ENCODE data around the gene GASK1A.

GASK1A gene

DNA sequence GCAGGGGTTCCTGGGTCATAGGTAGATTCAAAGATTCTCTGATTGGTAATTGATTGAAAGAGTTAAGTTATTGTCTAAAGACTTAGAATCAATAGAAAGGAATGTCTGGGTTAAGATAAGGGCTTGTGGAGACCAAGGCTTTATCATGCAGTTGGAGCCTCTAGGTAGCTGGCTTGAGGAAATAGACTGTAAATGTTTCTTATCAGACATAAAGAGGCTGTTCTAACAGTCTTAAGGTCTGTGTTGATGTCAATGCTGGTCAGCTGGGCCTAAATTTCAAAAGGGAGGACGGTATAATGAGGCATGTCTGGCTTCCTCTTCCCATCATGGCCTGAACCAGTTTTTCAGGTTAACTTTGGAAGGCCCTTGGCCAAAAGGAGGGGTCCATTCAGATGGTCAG is 48.9 kb downstream of the GASK1A start:
- Histone ChIP-seq H3K9ac (ENCODE audit: low read length) (no peak overlapping the region), H3K27ac (ENCODE audit: low read length, poor library complexity, severe bottlenecking) (no peak overlapping the region), H2BK120ac (ENCODE audit: low read depth, low read length) (no peak overlapping the region), H3K18ac (ENCODE audit: low read depth in 1 of 2, low read length in 2 of 2) (no peak overlapping the region), H2BK5ac (ENCODE audit: low read depth, low read length, poor library complexity, severe bottlenecking) (no peak overlapping the region), H3K4me2 (ENCODE audit: low read length, poor library complexity, severe bottlenecking) (no peak overlapping the region), H4K91ac (ENCODE audit: low read length) (no peak overlapping the region), H2AFZ (ENCODE audit: low read depth, low read length) (no peak overlapping the region), H3K79me1 (replicated peaks; ENCODE audit: low read length, poor library complexity, severe bottlenecking) (no peaks in the 10 kb centered on the region), H3K27me3 (ENCODE audit: control insufficient read depth in 1 of 2, insufficient read depth in 1 of 2, low read length in 2 of 2) (peaks cover 0 to 25% of the 10 kb centered on the region in 2 experiments), H3K9me3 (ENCODE audit: control insufficient read depth, low read length) (no peaks in the 10 kb centered on the region), H4K8ac (ENCODE audit: low read length) (no peak overlapping the region), H2BK12ac (ENCODE audit: low read length in 2 of 2) (no peak overlapping the region), H2AK5ac (ENCODE audit: low read length, severe bottlenecking) (no peak overlapping the region), H3K23ac (ENCODE audit: low read length in 2 of 2) (no peak overlapping the region), H3K4me1 (ENCODE audit: control insufficient read depth, insufficient read depth, low read depth, low read length) (no peaks in the 10 kb centered on the region), H3K4me3 (ENCODE audit: insufficient read depth in 1 of 2, low read depth in 1 of 2, low read length in 2 of 2) (no peak overlapping the region), H2BK15ac (ENCODE audit: low read depth, poor library complexity, severe bottlenecking) (no peak overlapping the region), H3K14ac (ENCODE audit: low read length in 2 of 2) (no peak overlapping the region), H3K4ac (ENCODE audit: low read depth in 1 of 2, low read length in 2 of 2) (no peak overlapping the region), H3K36me3 (ENCODE audit: control insufficient read depth in 1 of 2, insufficient read depth in 2 of 2, low read depth in 1 of 2, low read length in 2 of 2) (no peaks in the 10 kb centered on the region)
- no peak for DNase-seq
- WGBS, result 14% methylated on average over 1 of the region's 1 CpG

- no peaks in the 10 kb centered on the region for H3K36me3 ChIP-seq (ENCODE audit: control insufficient read depth in 1 of 2, insufficient read depth in 2 of 2, low read depth in 1 of 2, low read length in 2 of 2)
- no peak overlapping the region for H2AK5ac ChIP-seq (ENCODE audit: low read length, severe bottlenecking)
- no peak overlapping the region for H2BK12ac ChIP-seq (ENCODE audit: low read length in 2 of 2)
- H3K4me3 ChIP-seq (ENCODE audit: insufficient read depth in 1 of 2, low read depth in 1 of 2, low read length in 2 of 2), result no peak overlapping the region
- WGBS, result 77% methylated on average over 5 of the region's 6 CpGs
- H3K4me1 ChIP-seq (ENCODE audit: control insufficient read depth, insufficient read depth, low read depth, low read length), result no peaks in the 10 kb centered on the region
- no peak overlapping the region for H2AFZ ChIP-seq (ENCODE audit: low read depth, low read length)
- no peak overlapping the region for H3K4ac ChIP-seq (ENCODE audit: low read depth in 1 of 2, low read length in 2 of 2)
- H2BK120ac ChIP-seq (ENCODE audit: low read depth, low read length), result no peak overlapping the region
- DNase-seq, result no peak
- H3K18ac ChIP-seq (ENCODE audit: low read depth in 1 of 2, low read length in 2 of 2), result no peak overlapping the region
- no peak overlapping the region for H4K91ac ChIP-seq (ENCODE audit: low read length)
- no peak overlapping the region for H3K14ac ChIP-seq (ENCODE audit: low read length in 2 of 2)
- H3K9ac ChIP-seq (ENCODE audit: low read length), result no peak overlapping the region
- H3K9me3 ChIP-seq (ENCODE audit: control insufficient read depth, low read length), result no peaks in the 10 kb centered on the region
- H3K4me2 ChIP-seq (ENCODE audit: low read length, poor library complexity, severe bottlenecking), result no peak overlapping the region
- H3K23ac ChIP-seq (ENCODE audit: low read length in 2 of 2), result no peak overlapping the region
- H2BK15ac ChIP-seq (ENCODE audit: low read depth, poor library complexity, severe bottlenecking), result no peak overlapping the region
- H3K79me1 ChIP-seq (replicated peaks; ENCODE audit: low read length, poor library complexity, severe bottlenecking), result no peaks in the 10 kb centered on the region
- no peak overlapping the region for H2BK5ac ChIP-seq (ENCODE audit: low read depth, low read length, poor library complexity, severe bottlenecking)
- no peak overlapping the region for H3K27ac ChIP-seq (ENCODE audit: low read length, poor library complexity, severe bottlenecking)
- peaks cover 0 to 23% of the 10 kb centered on the region in 2 experiments for H3K27me3 ChIP-seq (ENCODE audit: control insufficient read depth in 1 of 2, insufficient read depth in 1 of 2, low read length in 2 of 2)
- H4K8ac ChIP-seq (ENCODE audit: low read length), result no peak overlapping the region
These were observed 49.8 kb downstream of the GASK1A start for GRCh38 chr3:43028678-43029490.

GRCh38 chr3:43030162-43030935 is 51.2 kb downstream of the GASK1A start:
- H2BK15ac ChIP-seq (ENCODE audit: low read depth, poor library complexity, severe bottlenecking), result no peak overlapping the region
- DNase-seq, result no peak
- peaks cover 0 to 8% of the 10 kb centered on the region in 2 experiments for H3K27me3 ChIP-seq (ENCODE audit: control insufficient read depth in 1 of 2, insufficient read depth in 1 of 2, low read length in 2 of 2)
- WGBS, result 82% methylated on average over 14 of the region's 15 CpGs
- H3K4ac ChIP-seq (ENCODE audit: low read depth in 1 of 2, low read length in 2 of 2), result no peak overlapping the region
- no peak overlapping the region for H3K4me2 ChIP-seq (ENCODE audit: low read length, poor library complexity, severe bottlenecking)
- H3K4me3 ChIP-seq (ENCODE audit: insufficient read depth in 1 of 2, low read depth in 1 of 2, low read length in 2 of 2), result no peak overlapping the region
- no peaks in the 10 kb centered on the region for H3K4me1 ChIP-seq (ENCODE audit: control insufficient read depth, insufficient read depth, low read depth, low read length)
- no peaks in the 10 kb centered on the region for H3K36me3 ChIP-seq (ENCODE audit: control insufficient read depth in 1 of 2, insufficient read depth in 2 of 2, low read depth in 1 of 2, low read length in 2 of 2)
- H4K8ac ChIP-seq (ENCODE audit: low read length), result no peak overlapping the region
- H2BK5ac ChIP-seq (ENCODE audit: low read depth, low read length, poor library complexity, severe bottlenecking), result no peak overlapping the region
- no peak overlapping the region for H2AK5ac ChIP-seq (ENCODE audit: low read length, severe bottlenecking)
- no peak overlapping the region for H4K91ac ChIP-seq (ENCODE audit: low read length)
- H3K14ac ChIP-seq (ENCODE audit: low read length in 2 of 2), result no peak overlapping the region
- no peak overlapping the region for H3K23ac ChIP-seq (ENCODE audit: low read length in 2 of 2)
- H3K27ac ChIP-seq (ENCODE audit: low read length, poor library complexity, severe bottlenecking), result no peak overlapping the region
- H3K9me3 ChIP-seq (ENCODE audit: control insufficient read depth, low read length), result no peaks in the 10 kb centered on the region
- H2BK120ac ChIP-seq (ENCODE audit: low read depth, low read length), result no peak overlapping the region
- H3K18ac ChIP-seq (ENCODE audit: low read depth in 1 of 2, low read length in 2 of 2), result no peak overlapping the region
- no peak overlapping the region for H2BK12ac ChIP-seq (ENCODE audit: low read length in 2 of 2)
- no peaks in the 10 kb centered on the region for H3K79me1 ChIP-seq (replicated peaks; ENCODE audit: low read length, poor library complexity, severe bottlenecking)
- no peak overlapping the region for H3K9ac ChIP-seq (ENCODE audit: low read length)
- no peak overlapping the region for H2AFZ ChIP-seq (ENCODE audit: low read depth, low read length)

GRCh38 chr3:43031485-43031884 is 52.4 kb downstream of the GASK1A start:
- Histone ChIP-seq H3K4ac (ENCODE audit: low read depth in 1 of 2, low read length in 2 of 2) (no peak overlapping the region), H3K36me3 (ENCODE audit: control insufficient read depth in 1 of 2, insufficient read depth in 2 of 2, low read depth in 1 of 2, low read length in 2 of 2) (no peaks in the 10 kb centered on the region), H4K8ac (ENCODE audit: low read length) (no peak overlapping the region), H2BK5ac (ENCODE audit: low read depth, low read length, poor library complexity, severe bottlenecking) (no peak overlapping the region), H3K18ac (ENCODE audit: low read depth in 1 of 2, low read length in 2 of 2) (no peak overlapping the region), H3K27me3 (ENCODE audit: control insufficient read depth in 1 of 2, insufficient read depth in 1 of 2, low read length in 2 of 2) (peaks cover 3 to 5% of the 10 kb centered on the region in 2 experiments), H4K91ac (ENCODE audit: low read length) (no peak overlapping the region), H2BK12ac (ENCODE audit: low read length in 2 of 2) (no peak overlapping the region), H3K23ac (ENCODE audit: low read length in 2 of 2) (no peak overlapping the region), H3K79me1 (replicated peaks; ENCODE audit: low read length, poor library complexity, severe bottlenecking) (no peaks in the 10 kb centered on the region), H3K9me3 (ENCODE audit: control insufficient read depth, low read length) (no peaks in the 10 kb centered on the region), H3K14ac (ENCODE audit: low read length in 2 of 2) (no peak overlapping the region), H2AK5ac (ENCODE audit: low read length, severe bottlenecking) (no peak overlapping the region), H2AFZ (ENCODE audit: low read depth, low read length) (no peak overlapping the region), H3K9ac (ENCODE audit: low read length) (no peak overlapping the region), H3K4me3 (ENCODE audit: insufficient read depth in 1 of 2, low read depth in 1 of 2, low read length in 2 of 2) (no peak overlapping the region), H2BK120ac (ENCODE audit: low read depth, low read length) (no peak overlapping the region), H3K4me1 (ENCODE audit: control insufficient read depth, insufficient read depth, low read depth, low read length) (no peaks in the 10 kb centered on the region), H3K4me2 (ENCODE audit: low read length, poor library complexity, severe bottlenecking) (no peak overlapping the region), H2BK15ac (ENCODE audit: low read depth, poor library complexity, severe bottlenecking) (no peak overlapping the region), H3K27ac (ENCODE audit: low read length, poor library complexity, severe bottlenecking) (no peak overlapping the region)
- WGBS, result 56% methylated on average over 4 of the region's 4 CpGs
- no peak for DNase-seq
